Mesothelial cell of epicardium (in vitro differentiated cells): Measurements from ENCODE around the gene SCP2. TPM values are rescaled to one million over a fixed set of nuclear protein-coding genes. Genes with fewer than 3 reads are reported as not detected.

ENCODE experiments used
- DNase-seq, 2 experiments: peaks; one replicate each; pipeline ENCODE4 v3.0.0; 2021; ENCODE audit warnings: low spot score in 2 of 2; ENCODE audit not compliant: unreplicated experiment in 2 of 2
- H3K27ac Mint-ChIP-seq: 2 replicates; pipeline ENCODE4 v1.8.0; 2021; ENCODE audit warnings: mixed read lengths
- H3K27me3 Mint-ChIP-seq: 2 replicates; pipeline ENCODE4 v1.8.0; 2021; ENCODE audit warnings: low read depth, mixed read lengths
- H3K36me3 Mint-ChIP-seq: 2 replicates; pipeline ENCODE4 v1.8.0; 2021; ENCODE audit warnings: mixed read lengths
- H3K4me1 Mint-ChIP-seq: 2 replicates; pipeline ENCODE4 v1.8.0; 2021; ENCODE audit warnings: mixed read lengths
- H3K4me3 Mint-ChIP-seq: 2 replicates; pipeline ENCODE4 v1.8.0; 2021; ENCODE audit warnings: mild to moderate bottlenecking, moderate library complexity, mixed read lengths
- H3K9me3 Mint-ChIP-seq: 2 replicates; pipeline ENCODE4 v1.8.0; 2021; ENCODE audit warnings: mixed read lengths
- CTCF ChIP-seq: fragments of 200-600 bp; sonication (generic); IDR thresholded peaks from one replicate; pipeline ENCODE4 v1.5.0; 2021; ENCODE audit warnings: antibody characterized with exemption; ENCODE audit not compliant: unreplicated experiment
- total RNA-seq: library from RNA; stranded (reverse); gene quantifications from 3 replicates; pipeline ENCODE4 v1.2.1, GENCODE V29; 2021

Gene SCP2
- total RNA-seq, 1 donor from 2014 or later: 55.8 TPM

GRCh38 chr1:53031732-53032131, 104.7 kb downstream of the SCP2 start:
- no peaks in the 10 kb centered on the region for H3K9me3 Mint-ChIP-seq

GRCh38 chr1:53037159-53037558, 110.1 kb downstream of the SCP2 start:
- Mint-ChIP-seq H3K27me3 (no peaks in the 10 kb centered on the region), H3K4me3 (no peak overlapping the region), H3K36me3 (peaks cover 30% of the 10 kb centered on the region), H3K4me1 (peaks cover 4% of the 10 kb centered on the region), H3K9me3 (no peaks in the 10 kb centered on the region), H3K27ac (no peak overlapping the region)
- TF ChIP-seq CTCF: no peak
- DNase-seq: no peak

More at GRCh38 chr1:53031732-53032131, 104.7 kb downstream of the SCP2 start:
- no peak for TF ChIP-seq CTCF
- Mint-ChIP-seq H3K27me3 (no peaks in the 10 kb centered on the region), H3K27ac (peak overlapping the region; percentile 11), H3K4me3 (no peak overlapping the region), H3K4me1 (peaks cover 15% of the 10 kb centered on the region), H3K36me3 (peaks cover 9% of the 10 kb centered on the region)
- no peak for DNase-seq

GRCh38 chr1:53038566-53038965, 111.5 kb downstream of the SCP2 start:
- H3K9me3 Mint-ChIP-seq: no peaks in the 10 kb centered on the region
- H3K4me1 Mint-ChIP-seq: peaks cover 6% of the 10 kb centered on the region
- H3K4me3 Mint-ChIP-seq: no peak overlapping the region
- TF ChIP-seq CTCF: no peak
- DNase-seq: no peak
- H3K36me3 Mint-ChIP-seq: peaks cover 26% of the 10 kb centered on the region
- no peak overlapping the region for H3K27ac Mint-ChIP-seq
- no peaks in the 10 kb centered on the region for H3K27me3 Mint-ChIP-seq

GRCh38 chr1:53043271-53043670, 116.2 kb downstream of the SCP2 start:
- Mint-ChIP-seq H3K36me3 (peaks cover 24% of the 10 kb centered on the region), H3K4me1 (peaks cover 32% of the 10 kb centered on the region), H3K9me3 (no peaks in the 10 kb centered on the region), H3K27ac (peak overlapping the region; percentile 39), H3K4me3 (no peak overlapping the region), H3K27me3 (no peaks in the 10 kb centered on the region)
- no peak for TF ChIP-seq CTCF
- DNase-seq: no peak

- peaks cover 37% of the 10 kb centered on the region for H3K4me1 Mint-ChIP-seq
- H3K36me3 Mint-ChIP-seq: peaks cover 12% of the 10 kb centered on the region
- H3K27ac Mint-ChIP-seq: no peak overlapping the region
- no peaks in the 10 kb centered on the region for H3K27me3 Mint-ChIP-seq
- no peak for DNase-seq
- no peak for TF ChIP-seq CTCF
- H3K9me3 Mint-ChIP-seq: no peaks in the 10 kb centered on the region
- no peak overlapping the region for H3K4me3 Mint-ChIP-seq
Observed at GRCh38 chr1:53044926-53045325, 117.8 kb downstream of the SCP2 start.

- H3K27me3 Mint-ChIP-seq: no peaks in the 10 kb centered on the region
- H3K4me3 Mint-ChIP-seq: no peak overlapping the region
- TF ChIP-seq CTCF: no peak
- no peaks in the 10 kb centered on the region for H3K9me3 Mint-ChIP-seq
- H3K27ac Mint-ChIP-seq: no peak overlapping the region
- peaks cover 37% of the 10 kb centered on the region for H3K4me1 Mint-ChIP-seq
- DNase-seq: no peak
- H3K36me3 Mint-ChIP-seq: peaks cover 6% of the 10 kb centered on the region
Observed at GRCh38 chr1:53046930-53047329, 119.9 kb downstream of the SCP2 start.
